ENCODE measurements around the gene ALG9.

DNA sequence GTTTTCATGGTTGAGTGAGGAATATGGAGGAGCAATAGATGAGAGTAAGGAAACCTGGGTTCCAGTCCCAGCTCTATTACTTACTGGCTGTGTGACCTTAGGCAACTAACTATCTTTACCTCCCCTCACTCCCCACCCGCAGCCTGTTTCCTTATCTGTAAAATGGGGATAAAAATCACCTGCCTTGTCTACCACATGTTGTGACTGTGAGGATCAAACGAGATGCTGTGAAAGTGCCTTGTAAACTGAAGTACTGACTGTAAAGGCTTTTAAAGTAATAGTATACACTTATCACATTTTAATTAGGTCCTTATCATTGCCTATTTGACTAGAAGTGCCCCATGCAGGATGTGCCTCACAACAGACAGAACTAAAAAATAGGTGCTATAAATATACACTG lies 86.3 kb downstream of the ALG9 start:
- TF ChIP-seq, protein P1, sequence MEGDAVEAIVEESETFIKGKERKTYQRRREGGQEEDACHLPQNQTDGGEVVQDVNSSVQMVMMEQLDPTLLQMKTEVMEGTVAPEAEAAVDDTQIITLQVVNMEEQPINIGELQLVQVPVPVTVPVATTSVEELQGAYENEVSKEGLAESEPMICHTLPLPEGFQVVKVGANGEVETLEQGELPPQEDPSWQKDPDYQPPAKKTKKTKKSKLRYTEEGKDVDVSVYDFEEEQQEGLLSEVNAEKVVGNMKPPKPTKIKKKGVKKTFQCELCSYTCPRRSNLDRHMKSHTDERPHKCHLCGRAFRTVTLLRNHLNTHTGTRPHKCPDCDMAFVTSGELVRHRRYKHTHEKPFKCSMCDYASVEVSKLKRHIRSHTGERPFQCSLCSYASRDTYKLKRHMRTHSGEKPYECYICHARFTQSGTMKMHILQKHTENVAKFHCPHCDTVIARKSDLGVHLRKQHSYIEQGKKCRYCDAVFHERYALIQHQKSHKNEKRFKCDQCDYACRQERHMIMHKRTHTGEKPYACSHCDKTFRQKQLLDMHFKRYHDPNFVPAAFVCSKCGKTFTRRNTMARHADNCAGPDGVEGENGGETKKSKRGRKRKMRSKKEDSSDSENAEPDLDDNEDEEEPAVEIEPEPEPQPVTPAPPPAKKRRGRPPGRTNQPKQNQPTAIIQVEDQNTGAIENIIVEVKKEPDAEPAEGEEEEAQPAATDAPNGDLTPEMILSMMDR (IDR thresholded peaks at IDR 0.05; ENCODE audit: low read depth, low read length) = no peak
- no peak for TF ChIP-seq EZH2phosphoT487 (IDR thresholded peaks at IDR 0.05; ENCODE audit: low read depth)
